ENCODE data around the gene MMP23B.
"Not testable (repeated sequence)": the region's sequence is repeated elsewhere in the genome, so short reads cannot be mapped to it uniquely, and the experiment has no call there.

The MMP23B gene

GRCh38 chr1:1636621-1637478 is 4.9 kb downstream of the MMP23B start:
- not testable (repeated sequence) for DNase-seq

DNA sequence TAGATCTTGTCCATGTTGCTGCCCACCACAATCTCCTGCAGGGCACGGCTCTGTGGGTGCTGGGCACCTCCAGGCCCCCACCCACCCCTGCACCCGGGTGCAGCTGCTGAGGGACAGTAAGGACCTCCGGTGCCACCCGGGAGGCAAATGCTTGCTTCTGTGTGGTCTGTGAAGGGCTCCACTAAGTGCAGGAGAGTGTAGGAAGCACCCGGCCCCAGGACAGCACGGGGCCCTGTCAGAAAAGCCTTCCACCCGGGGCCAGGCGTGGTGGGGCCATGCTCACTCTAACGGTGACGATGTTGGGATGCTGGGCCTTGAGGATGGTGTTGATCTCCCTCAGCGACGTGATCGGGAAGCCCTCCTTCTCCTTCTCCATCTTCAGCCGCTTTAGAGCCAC is 5.5 kb downstream of the MMP23B start:
- DNase-seq = not testable (repeated sequence)

DNA sequence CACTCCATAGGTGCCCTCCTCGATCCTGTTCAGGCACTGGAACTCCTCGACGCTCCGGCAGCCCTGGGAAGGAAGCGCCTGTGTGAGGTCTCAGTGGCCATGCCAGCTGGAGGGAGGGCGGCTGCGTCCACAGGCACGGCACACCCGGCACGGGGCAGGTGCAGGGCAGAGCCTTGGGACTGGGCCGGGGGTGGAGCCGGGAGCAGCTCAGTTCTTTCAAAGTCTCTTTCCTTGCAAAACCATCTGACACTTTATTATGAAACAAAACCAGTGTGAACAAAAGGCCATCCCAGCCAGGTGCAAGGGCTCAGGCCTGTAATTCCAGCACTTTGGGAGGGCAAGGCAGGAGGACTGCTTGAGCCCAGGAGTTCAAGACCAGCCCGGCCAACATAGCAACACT is 6.6 kb downstream of the MMP23B start:
- not testable (repeated sequence) for DNase-seq

DNA sequence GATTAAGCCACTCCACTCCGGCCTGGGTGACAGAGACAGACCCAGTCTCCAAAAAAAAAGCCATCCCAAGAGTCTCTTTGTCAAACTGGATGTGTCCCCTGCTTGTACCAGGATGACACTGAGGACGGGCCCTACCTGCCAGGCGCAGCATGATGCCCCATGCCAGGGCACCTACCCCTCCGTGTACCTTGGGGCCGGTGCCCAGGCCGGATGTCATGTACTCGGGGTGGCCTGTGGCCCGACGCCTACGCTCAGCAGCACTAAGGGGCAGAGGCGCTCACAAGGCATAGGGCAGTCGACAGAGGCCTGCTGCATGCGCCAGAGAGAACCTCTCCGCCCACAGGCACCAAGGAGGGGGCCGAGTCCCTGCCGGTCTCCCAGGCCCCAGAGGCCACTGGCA is 7.4 kb downstream of the MMP23B start:
- DNase-seq = not testable (repeated sequence)

DNA sequence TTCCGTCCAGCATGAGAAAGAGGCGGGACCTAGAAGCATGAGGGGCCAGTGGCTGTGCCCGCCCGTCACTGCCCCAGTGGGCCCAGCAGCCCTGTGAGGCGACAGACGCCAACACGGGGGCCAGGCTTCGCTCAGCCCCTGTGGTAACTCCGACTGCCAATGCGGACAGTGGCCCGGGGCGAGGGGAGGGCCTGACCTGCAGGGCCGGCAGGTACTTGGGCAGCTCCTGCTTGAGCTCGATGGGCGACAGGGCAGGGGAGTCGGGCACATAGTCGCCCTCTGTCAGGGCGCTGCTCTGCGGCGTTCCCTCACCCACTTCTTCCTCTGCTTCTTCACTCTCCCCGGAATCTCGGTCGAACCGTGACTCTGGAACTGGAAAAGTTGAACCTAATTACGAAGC is 8.1 kb downstream of the MMP23B start:
- not testable (repeated sequence) for DNase-seq

- not testable (repeated sequence) for DNase-seq
These were observed 8.9 kb downstream of the MMP23B start for GRCh38 chr1:1640711-1641461.

GRCh38 chr1:1646326-1646725 is 14.4 kb downstream of the MMP23B start:
- not testable (repeated sequence) for DNase-seq

DNA sequence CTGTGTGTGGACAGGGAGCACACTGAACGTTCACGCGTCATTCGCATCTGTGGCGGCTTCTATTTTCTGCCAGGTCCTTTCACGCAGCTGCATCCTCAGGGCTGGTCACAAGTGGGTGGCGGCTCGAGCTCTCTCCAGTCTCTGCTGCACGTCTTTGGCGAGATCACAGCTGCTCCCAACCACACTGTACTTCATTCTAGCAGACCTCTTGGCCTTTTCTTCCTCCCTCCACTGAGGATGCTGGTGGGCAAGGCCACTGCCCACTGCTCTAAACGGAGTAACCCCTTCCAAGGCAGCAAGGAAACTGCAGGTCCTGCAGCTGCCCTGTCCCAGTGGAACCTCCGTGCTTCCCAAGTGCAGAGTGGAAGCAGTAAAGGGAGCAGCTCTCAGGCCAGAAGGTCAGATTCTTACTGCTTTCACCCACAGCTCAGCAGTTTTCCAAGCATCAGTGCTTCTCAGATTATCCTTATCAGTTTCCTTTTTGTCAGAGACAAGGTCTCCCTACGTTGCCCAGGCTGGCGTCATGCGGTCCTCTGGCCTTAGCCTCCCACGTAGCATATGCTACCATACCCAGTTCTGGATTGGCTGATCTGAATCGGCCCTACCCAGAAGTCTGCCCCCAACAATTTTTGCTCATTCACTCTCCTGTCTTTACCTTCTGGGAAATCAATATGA is 15.7 kb downstream of the MMP23B start:
- DNase-seq = not testable (repeated sequence)

- not testable (repeated sequence) for DNase-seq
These were observed 16.3 kb downstream of the MMP23B start for GRCh38 chr1:1648265-1648664.

DNA sequence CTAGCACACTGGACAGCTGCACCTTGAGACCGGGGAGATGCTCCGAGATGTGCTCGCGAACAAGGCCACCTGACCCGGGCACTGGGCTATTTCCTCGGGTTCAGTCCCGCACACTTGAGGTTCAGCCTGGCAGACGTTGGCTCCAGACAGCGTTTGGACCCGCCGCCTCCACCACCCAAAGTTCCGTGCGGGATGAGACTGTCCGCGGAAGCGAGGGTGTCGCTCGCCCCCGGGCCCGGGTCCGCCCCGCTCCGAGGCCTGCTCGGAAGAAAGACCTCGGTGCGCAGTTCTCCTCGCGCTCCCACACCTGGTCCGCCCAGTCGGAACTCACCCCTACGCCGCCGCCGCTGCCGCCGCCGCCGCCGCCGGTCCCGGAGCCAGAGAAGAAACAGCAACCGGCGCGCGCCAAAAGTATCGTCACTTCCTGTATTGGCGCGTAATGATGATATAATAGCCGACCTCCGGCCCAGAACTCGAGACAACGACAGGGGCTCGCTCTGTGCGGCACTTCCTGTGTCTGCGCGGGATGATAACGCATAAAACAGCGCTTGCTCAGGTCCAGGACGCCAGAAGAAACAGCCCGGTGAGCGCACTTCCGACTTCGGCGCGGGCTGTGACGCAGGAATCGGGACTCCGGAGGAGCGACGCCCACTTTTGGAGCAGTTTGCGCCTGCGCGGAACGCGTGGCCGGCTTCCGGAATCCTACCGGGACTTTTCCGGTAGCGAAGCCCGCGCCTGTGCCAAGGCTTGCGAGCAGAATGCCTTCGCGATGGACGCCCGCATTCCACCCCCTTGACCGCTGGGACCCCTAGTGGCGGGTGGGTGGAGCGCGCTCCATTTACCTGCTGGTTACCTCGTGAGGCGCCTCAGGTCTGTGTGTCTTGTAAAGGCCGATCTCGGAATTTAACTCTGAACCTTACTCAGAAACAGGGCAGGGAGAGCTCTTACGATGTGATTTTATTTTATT is 26.9 kb downstream of the MMP23B start, which contains the start of gene CDK11B:
Gene CDK11B (minus strand): TSS at position 422 of the 967 bp plus-strand sequence. CDS start 1,519 bp downstream, outside the sequence.
- peak; percentile 99 for DNase-seq

- not testable (repeated sequence) for DNase-seq
These were observed 30.4 kb downstream of the MMP23B start for GRCh38 chr1:1662392-1662791.

- not testable (repeated sequence) for DNase-seq
These were observed 31.0 kb downstream of the MMP23B start for GRCh38 chr1:1662830-1663560.

GRCh38 chr1:1664318-1664717 is 32.3 kb downstream of the MMP23B start:
- not testable (repeated sequence) for DNase-seq

- DNase-seq = no peak
These were observed 33.2 kb downstream of the MMP23B start for GRCh38 chr1:1664941-1665814.

DNA sequence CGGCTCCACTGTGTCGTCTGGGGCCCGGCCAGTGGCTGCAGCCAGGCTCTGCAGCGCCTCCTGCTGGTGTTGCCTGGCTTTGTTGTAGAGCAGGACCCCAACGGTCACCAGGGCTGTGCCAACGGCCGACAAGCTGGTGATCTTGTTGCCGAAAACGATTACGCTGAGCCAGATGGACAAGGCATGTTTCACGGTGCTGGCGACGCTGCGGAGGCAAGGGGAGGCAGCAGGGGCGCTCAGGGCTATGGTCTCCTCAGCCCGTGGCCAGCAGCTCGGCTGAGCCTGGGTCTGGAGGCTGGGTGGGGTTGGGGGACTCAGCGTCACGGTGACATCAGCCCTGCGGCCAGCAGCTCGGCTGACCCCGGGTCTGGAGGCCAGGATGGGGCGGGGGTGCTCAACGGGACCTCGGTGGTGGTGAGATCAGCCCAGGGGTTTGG is 33.9 kb downstream of the MMP23B start:
- peak; percentile 78 for DNase-seq

- no peak for DNase-seq
These were observed 34.6 kb downstream of the MMP23B start for GRCh38 chr1:1666526-1666925.

DNA sequence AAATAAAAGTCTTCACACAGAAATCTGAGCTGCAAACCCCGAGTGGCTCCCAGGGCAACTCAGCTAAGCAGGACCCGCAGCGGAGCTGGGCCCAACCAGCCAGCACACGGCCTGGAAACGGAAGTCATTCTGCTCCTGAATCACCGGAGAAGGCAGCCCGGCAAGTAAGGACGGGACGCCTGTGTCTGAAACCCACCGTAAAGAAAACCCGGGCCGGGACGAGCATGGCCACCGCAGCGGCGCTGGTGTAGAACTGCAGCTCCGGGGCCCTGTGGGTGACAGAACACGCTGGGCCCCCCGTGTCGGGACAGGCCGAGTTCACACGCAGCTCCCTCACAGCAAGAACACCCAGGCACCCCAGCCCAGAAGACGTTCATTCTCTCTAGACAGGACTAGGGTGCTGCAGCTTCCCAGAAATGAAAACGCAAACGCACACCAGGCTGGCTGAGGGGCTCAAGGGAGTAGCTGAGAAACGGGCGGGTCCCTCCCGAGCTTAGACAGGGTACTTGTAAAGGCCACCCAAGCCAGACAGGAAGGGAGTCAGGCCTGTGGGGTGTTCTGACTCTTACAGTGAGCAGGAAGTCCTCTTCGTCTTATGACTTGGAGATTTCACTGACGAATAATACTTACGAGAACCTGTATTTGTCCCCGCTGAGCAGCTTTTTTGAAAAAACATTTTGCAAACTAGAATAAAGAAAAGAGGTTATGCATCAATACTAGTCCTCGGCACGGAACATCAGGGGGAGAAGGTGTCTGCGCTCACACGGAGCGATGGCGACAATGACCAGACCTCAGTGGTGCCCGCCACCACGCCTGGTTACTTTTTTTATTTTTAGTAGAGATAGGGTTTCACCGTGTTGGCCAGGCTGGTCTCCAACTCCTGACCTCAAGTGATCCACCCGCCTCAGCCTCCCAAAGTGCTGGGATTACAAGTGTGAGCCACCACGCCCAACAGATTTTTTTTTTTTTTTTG is 37.8 kb downstream of the MMP23B start:
- no peak for DNase-seq

GRCh38 chr1:1670866-1671265 is 38.9 kb downstream of the MMP23B start:
- no peak for DNase-seq
